Thyroid gland (tissue), 4 donors: ENCODE data around the gene KRTAP4-3.

Source experiments
- POLR2A ChIP-seq, 2 donors: fragments of 450-650 bp; IDR thresholded peaks; one replicate each; pipeline ENCODE4 v1.6.1; 2017; ENCODE audit warnings: antibody characterized with exemption in 2 of 2, mild to moderate bottlenecking in 2 of 2, moderate library complexity in 1 of 2
- TF ChIP-seq, protein P1 (sequence below), 6 experiments: fragments of 200-600 bp in 3 of 6; fragments of 450-650 bp in 3 of 6; sonication (generic) in 3 of 6; IDR thresholded peaks; one replicate each; pipeline ENCODE4 v1.5.1; 2016 to 2019; ENCODE audit warnings: antibody characterized with exemption in 6 of 6, mild to moderate bottlenecking in 2 of 6, inconsistent platforms in 1 of 6, moderate library complexity in 1 of 6

DNA sequence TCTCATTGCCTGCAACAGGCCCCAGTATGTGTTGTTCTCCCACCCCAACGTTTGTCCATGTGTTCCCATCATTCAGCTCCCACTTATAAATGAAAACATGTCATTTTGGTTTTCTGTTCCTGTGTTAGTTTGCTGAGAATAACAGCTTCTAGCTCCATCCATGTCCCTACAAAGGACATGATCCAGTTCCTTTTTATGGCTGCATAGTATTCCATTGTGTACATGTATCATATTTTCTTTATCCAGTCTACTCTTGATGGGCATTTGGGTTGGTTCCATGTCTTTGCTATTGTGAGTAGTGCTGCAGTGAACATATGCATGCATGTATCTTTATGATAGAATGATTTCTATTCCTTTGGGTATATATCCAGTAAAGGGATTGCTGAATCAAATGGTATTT is 47.7 kb upstream of the KRTAP4-3 start:
- no peak for TF ChIP-seq POLR2A (IDR thresholded peaks at IDR 0.05)
- TF ChIP-seq, protein P1, sequence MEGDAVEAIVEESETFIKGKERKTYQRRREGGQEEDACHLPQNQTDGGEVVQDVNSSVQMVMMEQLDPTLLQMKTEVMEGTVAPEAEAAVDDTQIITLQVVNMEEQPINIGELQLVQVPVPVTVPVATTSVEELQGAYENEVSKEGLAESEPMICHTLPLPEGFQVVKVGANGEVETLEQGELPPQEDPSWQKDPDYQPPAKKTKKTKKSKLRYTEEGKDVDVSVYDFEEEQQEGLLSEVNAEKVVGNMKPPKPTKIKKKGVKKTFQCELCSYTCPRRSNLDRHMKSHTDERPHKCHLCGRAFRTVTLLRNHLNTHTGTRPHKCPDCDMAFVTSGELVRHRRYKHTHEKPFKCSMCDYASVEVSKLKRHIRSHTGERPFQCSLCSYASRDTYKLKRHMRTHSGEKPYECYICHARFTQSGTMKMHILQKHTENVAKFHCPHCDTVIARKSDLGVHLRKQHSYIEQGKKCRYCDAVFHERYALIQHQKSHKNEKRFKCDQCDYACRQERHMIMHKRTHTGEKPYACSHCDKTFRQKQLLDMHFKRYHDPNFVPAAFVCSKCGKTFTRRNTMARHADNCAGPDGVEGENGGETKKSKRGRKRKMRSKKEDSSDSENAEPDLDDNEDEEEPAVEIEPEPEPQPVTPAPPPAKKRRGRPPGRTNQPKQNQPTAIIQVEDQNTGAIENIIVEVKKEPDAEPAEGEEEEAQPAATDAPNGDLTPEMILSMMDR (IDR thresholded peaks at IDR 0.05), result no peak
